NCI-H1105 treated with DMSO at 0.1 percent for 48 hours (cell line): ENCODE results near the gene HECW1.
A peak's percentile ranks its signal among the peaks of the same experiment; 100 is the strongest.
"Not testable (repeated sequence)": the region's sequence is repeated elsewhere in the genome, so short reads cannot be mapped to it uniquely, and the experiment has no call there.

Experiments used
- DNase-seq: peaks from one replicate; lab custom pipeline; 2025; lab: John Stamatoyannopoulos, UW

The HECW1 gene

DNA sequence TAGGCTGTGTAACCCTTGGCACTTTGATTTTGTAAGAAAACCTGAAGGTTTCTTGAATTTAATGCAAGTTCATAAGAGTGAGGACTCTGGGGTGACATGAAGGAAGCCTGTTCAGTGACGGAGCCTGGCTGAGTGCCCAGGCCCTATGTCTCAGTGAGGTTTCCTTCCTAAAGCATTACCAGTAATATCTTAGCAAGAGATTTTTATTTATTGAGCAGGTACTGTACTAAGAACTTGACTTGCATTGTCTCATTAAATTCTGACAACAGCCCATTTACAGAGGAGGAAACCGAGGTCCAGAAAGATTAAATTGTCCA is 197.2 kb downstream of the HECW1 start:
- no peak for DNase-seq

DNA sequence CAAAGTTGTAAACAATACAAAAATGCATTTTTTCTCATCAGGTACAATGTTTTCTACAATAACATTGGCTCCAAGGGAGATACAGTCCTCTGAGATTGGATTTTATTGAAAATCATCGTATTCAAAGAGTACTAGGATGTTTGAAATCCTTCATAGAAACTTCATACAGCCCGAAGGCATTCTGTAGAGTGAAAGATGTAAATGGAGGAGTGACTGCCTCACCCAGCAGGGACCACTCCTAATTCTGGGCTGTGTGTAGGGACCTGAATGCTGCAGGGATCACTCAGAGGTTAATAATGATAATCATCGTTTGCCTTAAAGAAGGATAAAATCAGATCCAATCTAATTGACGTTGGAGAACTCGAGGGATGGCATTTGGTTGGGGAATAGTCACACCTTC is 198.6 kb downstream of the HECW1 start:
- no peak for DNase-seq

DNA sequence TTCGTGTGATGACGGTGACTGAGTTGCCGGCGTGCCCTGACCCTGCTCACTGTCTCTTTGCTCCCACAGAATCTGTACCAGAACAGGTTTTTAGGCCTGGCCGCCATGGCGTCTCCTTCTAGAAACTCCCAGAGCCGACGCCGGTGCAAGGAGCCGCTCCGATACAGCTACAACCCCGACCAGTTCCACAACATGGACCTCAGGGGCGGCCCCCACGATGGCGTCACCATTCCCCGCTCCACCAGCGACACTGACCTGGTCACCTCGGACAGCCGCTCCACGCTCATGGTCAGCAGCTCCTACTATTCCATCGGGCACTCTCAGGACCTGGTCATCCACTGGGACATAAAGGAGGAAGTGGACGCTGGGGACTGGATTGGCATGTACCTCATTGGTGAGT is 199.2 kb downstream of the HECW1 start:
- no peak for DNase-seq

DNA sequence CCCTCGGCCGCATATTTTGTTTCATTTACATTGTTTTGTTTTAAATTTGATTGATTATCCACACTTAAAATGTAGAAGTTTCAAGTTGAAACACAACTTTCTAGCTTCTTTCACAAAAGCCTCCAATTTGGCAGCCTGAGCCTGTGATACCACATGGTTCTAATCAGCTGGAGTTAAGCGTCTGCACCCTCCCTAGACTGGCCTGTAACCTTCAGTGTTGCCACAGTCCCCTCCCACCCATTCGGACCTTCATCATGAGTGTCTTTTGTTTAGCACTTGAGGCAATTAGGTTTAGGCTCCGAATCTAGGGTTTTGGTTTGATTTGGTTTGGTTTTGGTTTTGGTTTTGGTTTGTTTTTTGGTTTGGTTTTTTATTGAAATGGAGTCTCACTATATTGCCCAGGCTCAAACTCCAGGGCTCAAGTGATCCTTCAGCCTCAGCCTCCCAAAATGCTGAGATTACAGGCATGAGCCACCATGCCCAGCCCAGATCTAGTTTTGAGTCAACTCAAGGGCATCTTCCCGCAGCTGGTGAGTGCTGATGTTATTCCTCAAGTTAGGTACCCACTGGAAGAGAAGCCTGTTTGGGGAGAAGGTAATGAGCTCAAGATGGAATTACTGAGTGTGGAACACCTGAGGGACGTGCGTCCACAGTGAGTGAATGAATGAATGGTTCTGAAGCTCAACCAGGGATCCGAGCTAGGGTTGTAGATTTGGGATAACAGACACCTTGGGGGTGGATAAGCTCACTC is 201.4 kb downstream of the HECW1 start:
- no peak for DNase-seq

DNA sequence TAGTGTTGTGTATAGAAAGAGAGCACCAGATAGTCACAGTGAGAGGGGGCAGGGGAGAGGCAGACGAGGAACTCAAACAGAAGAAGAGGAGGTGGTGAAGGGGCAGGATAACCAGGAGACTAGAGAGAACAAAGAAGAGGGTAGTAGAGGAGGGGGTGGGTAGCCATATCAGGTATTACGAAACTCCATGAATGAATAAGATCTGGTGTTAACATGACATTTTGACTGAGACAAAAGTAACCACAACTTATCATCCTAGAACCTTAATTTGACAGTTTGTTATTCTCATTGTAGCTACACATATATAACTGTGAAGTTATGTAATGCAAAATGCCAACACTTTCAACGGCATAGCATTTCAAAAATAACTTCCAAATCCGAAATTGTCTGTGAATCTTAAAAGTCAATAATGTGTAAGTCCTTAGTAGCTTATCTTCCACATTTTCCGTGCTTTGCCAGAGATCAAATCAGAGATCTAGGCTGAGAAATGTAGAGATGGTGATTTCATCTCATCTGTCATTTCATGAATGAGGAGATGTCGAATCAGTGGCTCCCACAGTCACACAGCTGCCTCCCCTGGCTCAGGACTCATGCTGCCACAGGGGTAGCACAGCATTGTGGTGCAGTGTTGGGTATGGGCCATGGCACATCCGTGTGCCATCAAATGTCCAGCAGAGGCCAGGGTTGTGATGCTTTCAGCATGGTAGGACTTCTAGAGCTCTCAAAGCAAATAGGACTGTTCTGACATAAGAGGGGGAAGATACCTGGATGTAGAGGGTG is 202.1 kb downstream of the HECW1 start:
- no peak for DNase-seq

DNA sequence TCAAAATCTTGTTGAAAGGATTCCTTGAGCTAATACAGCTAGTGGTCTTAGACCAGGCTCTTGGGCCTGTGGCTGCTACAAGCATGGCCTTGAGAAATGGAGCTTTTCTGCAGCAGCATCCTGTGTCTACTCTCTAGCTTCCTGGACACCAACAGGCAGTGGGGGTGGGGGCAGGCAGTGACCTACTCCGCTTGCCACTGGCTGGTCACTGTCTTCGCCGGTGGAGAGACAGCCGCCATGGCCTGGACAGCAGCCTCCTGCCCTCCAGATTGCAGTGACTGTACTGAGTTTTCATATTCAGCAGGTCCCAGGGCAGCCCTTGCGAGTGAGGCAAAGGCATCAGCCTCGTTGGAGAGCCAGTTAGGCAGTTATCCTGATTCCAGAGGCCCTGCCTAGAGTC is 204.6 kb downstream of the HECW1 start:
- no peak for DNase-seq

DNA sequence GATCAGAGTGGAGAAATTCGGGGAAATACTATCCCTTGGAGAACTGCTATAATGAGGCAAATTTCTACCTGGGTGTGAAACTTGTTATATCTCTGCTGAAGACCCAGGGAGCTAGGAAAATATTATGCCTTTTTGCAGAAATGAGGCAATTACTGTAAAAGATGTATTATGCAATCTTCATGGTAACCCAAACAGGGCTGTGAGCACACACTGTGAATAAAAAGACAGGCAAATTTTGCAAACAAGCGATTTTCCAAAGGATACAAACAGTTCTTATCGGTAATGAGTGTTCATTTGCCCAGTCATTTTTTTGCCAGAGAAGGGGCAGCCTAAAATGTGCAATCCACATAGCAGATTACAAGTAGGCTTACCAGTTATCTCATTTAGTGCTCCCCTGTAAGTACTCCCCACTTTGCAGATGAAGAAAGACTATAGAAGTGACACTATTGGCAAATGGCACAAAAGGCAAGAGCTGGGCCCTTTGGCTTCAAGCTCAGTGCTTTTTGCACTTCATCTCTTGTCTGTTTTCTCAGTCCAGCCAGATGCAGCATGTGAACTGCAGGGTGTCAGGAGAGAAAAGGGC is 205.8 kb downstream of the HECW1 start:
- DNase-seq, result no peak

DNA sequence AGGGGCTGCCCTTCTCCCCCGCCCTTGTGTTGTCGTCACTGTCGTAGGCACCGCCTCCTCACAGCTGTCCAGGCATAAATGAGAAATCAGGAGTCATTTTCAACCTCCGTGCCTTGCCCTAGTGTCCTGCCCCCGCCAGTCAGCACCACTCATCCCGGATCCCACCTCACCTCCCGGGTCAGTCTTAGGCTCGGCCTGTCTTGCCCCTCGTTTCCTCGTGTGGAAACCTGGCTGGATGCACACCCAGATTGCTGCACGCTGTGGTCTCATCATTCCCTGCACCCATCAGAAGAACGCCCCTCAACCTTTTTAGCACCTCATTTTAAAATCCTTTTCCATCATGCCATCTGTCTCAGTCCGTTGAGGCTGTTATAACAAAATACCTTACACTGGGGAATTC is 213.1 kb downstream of the HECW1 start:
- no peak for DNase-seq

DNA sequence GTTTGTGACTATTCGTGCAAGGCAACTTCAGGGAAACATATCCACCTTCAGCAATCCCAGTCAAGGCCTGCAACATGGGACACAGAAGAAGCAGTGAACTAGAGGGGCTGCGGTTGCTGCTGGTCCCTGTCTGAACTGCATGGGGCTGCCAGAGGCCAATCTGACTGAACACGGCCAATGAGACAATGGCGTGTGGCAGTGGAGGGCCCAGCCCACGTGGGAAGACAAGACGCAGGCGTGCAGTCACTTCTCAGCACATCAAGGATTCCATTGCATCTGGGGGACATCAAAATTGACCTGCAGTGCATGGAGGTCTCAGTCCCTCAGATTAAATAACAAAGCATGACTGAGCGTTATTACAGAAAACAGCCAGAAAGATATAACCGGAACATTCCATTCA is 215.9 kb downstream of the HECW1 start:
- DNase-seq, result no peak

DNA sequence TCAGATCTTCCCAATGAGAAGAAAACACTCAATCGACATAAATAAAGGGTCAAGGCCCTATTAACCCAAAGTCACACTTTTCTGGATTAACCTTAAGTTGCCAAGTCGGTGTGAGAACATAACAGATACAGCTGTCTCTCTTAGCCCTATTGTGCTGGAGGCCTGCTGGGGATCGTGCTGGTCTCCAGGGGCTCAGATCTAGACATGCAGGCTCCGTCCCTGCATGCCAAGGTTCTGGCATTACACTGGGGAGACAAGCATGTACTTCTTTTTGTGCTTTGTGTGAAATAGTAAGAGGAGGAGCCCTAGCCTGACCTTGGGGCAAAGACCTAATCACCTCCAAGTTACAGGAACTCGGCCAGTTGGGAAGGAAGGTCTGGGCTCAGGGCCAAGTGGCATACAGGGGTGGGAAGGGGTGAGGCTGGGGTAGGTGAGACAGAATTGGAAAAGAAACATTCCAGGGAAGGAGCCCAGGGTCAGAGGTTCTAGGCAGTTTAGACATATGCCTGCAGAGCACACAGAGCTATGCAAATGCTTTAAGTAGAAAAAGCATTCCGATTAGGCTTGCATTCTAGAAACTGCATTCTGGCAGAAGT is 216.4 kb downstream of the HECW1 start:
- DNase-seq, result no peak

DNA sequence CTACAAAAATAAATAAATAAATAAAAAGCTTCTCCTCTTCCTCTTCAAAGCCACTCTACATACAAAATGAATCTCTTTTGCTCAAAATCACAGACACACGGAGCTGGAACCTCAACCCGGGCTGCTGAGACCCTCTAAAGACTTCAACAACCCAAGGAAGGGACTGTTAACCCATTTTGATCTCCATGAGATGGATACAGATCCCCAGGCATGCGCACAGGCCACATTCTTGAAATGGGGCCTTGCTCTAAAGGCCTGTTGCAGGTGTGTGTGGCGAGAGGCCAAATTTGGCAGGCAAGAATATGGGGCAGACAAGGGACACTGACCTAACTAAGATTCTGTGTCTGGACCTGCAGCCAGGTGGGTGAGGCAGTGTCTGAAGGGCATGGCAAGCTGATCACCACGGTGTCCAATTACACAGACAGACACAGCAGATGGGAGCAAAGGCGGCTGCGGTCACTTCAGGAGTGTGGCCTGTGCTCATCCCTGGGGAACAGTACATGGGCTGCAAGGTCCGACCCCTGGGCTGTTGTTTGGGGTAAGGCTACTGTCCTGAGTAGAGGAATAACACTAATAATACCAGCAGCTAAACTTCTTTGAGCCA is 219.8 kb downstream of the HECW1 start:
- DNase-seq, result no peak

DNA sequence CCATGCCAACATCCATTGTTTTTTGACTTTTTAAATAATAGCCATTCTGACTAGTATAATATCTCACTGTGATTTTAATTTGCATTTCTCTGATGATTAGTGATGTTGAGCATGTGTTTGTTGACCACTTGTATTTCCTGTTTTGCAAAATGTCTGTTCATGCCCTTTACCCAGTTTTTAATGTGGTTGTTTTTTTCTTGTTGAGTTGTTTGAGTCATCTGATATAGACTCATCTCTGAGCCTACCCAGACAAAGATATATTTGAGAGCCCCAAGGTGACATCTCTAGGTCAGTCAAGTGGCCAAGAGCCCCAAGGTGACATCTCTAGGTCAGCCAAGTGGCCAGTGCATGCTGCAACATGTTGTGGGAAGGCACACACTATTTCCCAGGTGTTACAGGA is 224.7 kb downstream of the HECW1 start:
- DNase-seq, result no peak

DNA sequence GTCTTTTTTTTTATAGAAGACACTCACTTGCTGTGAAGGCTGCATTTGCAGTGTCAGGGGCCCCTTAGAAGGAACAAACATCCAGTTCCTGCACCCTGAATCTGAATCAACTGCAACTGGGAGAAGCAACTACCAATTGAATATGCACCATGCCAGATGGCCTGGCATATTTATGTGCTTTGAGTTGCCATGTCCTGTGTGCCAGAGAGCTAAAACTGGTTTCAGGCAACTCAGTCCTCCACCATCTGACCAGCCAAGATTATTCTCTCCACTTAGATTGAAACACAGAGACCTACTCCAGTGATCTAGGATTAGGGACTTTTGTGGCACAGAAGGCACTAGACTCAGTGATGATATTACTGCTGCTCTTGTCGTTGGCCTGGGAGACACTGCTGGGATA is 225.4 kb downstream of the HECW1 start:
- no peak for DNase-seq

DNA sequence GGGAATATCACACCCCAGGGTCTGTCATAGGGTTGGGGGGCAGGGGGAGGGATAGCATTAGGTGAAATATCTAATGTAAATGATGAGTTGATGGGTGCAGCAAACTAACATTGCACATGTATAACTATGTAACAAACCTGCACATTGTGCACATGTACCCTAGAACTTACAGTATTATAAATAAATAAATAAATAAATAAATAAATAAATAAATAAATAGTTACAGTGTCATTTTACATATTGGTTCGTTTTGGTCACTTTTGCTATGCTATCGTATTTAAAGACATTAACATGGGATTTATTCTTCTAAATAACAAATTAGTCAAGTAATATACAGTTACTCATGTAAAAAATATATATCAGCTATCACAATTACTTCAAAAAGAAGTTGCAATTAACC is 228.7 kb downstream of the HECW1 start:
- no peak for DNase-seq

DNA sequence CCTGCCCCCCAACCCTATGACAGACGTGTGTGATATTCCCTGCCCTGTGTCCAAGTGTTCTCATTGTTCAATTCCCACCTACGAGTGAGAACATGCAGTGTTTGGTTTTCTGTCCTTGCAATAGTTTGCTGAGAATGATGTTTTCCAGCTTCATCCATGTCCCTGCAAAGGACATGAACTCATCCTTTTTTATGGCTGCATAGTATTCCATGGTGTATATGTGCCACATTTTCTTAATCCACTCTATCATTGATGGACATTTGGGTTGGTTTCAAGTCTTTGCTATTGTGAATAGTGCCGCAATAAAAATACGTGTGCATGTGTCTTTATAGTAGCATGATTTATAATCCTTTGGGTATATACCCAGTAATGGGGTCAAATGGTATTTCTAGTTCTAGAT is 231.0 kb downstream of the HECW1 start:
- not testable (repeated sequence) for DNase-seq

DNA sequence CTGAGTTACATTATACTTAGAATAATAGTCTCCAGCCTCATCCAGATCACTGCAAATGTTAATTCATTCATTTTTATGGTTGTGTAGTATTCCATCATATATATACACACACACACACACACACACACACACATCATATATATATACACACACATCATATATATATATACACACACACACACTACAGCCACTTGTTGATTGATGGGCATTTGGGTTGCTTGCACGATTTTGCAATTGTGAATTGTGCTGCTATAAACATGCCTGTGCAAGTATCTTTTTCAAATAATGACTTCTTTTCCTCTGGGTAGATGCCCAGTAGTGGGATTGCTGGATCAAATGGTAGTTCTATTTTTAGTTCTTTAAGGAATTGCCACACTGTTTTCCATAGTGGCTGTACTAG is 233.2 kb downstream of the HECW1 start:
- DNase-seq, result not testable (repeated sequence)

DNA sequence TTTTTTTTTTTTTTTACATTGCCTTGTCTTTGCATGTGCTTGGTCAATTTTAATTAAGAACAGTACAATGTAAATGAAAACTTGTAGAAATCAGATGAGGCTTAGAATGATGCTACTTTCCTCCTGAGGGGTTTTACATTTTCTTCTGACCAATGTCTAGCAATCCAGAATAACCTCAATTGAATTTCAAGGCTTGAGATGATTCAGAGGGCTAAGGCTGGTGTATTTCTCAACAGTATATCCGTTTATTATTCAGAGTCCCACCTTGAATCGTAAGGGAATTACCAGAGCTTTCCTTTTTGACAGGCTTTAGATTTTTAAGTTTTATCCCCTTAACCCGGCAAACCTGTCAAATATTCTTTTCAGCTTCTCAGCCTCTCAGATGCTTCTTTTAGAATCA is 239.2 kb downstream of the HECW1 start:
- DNase-seq, result no peak

DNA sequence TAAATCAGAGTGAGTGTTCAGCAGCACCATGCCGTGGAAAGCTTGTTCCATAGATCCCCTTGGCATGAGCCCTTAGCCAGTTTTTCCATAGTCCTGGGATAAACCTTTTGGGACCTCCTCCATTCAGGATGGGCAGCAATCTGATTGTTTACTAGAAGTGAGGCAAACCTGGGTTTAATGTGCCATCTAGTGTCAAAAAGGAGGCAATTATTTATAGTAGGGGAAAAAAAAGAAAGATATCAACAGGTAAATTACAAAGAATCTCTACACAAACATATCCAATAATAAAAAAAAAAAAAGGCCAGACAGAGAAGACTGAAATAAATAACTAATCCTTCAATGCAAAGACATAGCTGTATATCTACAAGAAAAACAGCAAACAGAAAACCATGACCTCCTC is 241.5 kb downstream of the HECW1 start:
- DNase-seq, result no peak

DNA sequence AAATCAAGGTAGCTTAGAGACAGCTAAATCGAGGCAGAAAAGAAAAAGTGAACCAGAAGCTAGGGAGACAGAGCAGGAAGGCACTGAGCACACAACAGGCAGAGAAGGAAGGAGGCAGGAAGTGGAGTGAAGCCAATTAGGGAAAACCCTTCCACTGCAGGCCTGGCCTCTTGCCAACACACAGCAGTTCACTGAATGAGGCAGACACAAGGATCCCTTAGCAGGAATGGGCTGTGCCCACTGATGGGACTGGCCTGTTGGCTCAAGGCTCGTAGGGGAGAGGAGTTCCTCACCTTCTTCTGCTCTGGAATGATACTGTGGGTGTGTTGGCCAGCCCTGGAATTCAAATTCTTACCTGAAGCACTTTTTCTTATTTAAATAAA is 250.2 kb downstream of the HECW1 start:
- peak; percentile 68 for DNase-seq

DNA sequence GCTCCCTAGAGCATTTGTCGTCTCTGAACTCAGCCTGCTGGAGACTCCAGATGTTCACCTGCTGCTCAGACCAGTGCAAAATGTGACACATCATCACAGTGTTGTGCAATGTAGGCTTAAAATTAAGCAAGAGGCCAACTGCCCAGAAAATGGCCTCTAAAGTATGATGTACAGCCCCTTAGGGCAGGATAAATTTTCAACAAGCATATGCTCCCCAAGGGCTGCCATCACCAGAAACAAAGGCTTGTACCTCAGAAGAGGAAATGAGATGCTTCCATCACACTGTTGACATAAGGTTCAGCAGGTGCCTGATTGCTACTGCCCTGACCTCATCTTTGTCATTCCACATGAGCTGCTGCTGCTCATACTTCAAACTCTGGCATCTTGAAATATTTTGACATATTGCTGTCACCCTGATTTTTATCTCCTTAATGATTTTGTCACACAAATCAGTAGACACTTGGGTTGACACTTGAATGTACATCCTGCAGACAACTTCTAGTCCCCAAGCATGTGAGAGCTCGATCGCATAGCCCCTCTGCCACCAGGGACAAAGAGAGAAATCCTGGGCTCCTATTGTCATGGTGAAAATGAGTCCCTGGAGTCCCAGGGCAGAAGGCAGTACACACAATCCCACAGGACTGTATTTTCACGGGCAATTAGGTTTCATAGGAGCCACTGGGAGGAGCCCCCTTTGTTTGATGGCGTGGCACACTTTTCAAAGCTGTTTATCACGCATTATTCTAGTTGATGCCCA is 250.8 kb downstream of the HECW1 start:
- no peak for DNase-seq

DNA sequence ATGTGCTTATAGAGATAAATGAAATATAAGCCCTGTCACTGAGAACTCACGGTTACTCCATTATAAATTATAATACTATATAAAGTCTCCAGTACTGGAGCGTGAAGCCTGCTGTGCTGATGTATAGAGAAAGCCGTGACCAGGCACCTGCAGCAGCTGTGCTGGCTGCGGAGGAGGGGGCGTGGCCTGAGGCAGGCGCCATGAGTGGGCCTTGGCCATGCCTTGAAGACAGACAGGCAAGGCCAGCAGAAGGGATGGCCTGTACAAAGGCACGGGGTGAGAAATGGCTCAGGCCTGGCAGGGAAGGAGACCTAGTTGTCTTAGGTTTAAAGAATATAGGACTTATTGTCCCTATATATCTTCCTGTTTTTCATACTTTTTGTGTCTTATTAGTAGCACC is 251.9 kb downstream of the HECW1 start:
- DNase-seq, result no peak
